Uterine smooth muscle cell (primary cell): ENCODE measurements around the gene ANGEL1. TPM values are rescaled to one million over a fixed set of nuclear protein-coding genes. Genes with fewer than 3 reads are reported as not detected.

Source experiments
- total RNA-seq: library from RNA; depleted of rRNA; stranded (reverse); fragments of >200 nt; gene quantifications from 2 replicates; pipeline ENCODE4 v1.2.3, GENCODE V29; 2014

Gene ANGEL1
- 6.1 and 7.2 TPM in 2 replicates for total RNA-seq

GRCh38 chr14:76812422-76813383, at the start of gene ANGEL1:
ANGEL1 (minus strand) TSS chr14:76812882; CDS start chr14:76812827, 55 bp downstream.

GRCh38 chr14:76826122-76826521, 13.4 kb upstream of the ANGEL1 start, which contains the start of gene LRRC74A:
LRRC74A (plus strand) TSS chr14:76826408; CDS start chr14:76826698, 290 bp downstream.

GRCh38 chr14:76761136-76761959, 51.3 kb downstream of the ANGEL1 start, which contains the start of gene VASH1:
VASH1 (plus strand) TSS chr14:76761468; CDS start chr14:76762822, 1,354 bp downstream.

Other genes starting within 250 kb of the ANGEL1 start
- 2.8 and 6.4 TPM in 2 replicates for gene VASH1, start 51.4 kb downstream of the ANGEL1 start, total RNA-seq
- gene LRRC74A, start 13.5 kb upstream of the ANGEL1 start, total RNA-seq = 0.11 TPM in 1 of 2 replicates, not detected in the other
- 28.7 and 44.0 TPM in 2 replicates for gene IRF2BPL, start 215.8 kb upstream of the ANGEL1 start, total RNA-seq